Thoracic aorta endothelial cell (primary cell): ENCODE data around the gene TAF1C. TPM values are rescaled to one million over a fixed set of nuclear protein-coding genes. Genes with fewer than 3 reads are reported as not detected.

Experiments used
- total RNA-seq: library from RNA; depleted of rRNA; stranded (reverse); fragments of >200 nt; gene quantifications from 2 replicates; pipeline ENCODE4 v1.2.3, GENCODE V29; 2012

TAF1C gene
- 29.1 and 39.0 TPM in 2 replicates for total RNA-seq

GRCh38 chr16:84186685-84187437, at the start of gene TAF1C:
TSS of gene TAF1C (minus strand) at chr16:84187057. CDS start at chr16:84184988, 2,069 bp downstream.

DNA sequence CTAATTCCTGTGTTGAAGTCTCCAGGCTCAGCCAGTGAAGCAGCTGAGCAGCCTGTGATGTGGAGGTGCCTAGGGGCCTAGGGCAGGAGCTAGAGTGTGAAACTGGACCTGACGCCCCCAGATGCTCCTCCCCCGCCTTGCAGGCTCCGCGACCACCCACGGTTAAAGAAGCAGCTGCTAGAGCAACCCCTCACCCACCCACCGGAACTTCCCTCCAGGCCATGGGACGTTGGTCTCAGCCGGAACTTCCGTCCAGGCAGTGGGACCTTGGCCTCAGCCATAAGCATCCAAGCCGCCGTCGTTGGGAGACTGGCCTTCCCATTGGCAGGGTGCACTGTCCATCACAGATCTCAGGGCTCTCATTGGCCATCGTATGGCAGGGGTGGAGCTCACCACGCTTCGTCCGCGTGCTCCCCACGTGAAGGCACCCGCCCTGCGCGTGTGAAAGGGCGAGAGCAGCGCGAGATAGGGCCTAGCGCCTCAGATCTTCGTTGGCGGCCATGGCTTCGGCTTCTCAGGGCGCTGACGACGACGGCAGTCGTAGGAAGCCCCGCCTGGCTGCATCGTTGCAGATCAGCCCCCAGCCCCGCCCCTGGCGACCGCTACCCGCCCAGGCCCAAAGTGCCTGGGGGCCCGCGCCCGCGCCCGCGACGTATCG, 4.0 kb upstream of the TAF1C start, which contains the start of gene ADAD2:
TSS of gene ADAD2 (plus strand) at position 427 of the 658 bp plus-strand sequence. CDS start at position 501, 74 bp downstream.

DNA sequence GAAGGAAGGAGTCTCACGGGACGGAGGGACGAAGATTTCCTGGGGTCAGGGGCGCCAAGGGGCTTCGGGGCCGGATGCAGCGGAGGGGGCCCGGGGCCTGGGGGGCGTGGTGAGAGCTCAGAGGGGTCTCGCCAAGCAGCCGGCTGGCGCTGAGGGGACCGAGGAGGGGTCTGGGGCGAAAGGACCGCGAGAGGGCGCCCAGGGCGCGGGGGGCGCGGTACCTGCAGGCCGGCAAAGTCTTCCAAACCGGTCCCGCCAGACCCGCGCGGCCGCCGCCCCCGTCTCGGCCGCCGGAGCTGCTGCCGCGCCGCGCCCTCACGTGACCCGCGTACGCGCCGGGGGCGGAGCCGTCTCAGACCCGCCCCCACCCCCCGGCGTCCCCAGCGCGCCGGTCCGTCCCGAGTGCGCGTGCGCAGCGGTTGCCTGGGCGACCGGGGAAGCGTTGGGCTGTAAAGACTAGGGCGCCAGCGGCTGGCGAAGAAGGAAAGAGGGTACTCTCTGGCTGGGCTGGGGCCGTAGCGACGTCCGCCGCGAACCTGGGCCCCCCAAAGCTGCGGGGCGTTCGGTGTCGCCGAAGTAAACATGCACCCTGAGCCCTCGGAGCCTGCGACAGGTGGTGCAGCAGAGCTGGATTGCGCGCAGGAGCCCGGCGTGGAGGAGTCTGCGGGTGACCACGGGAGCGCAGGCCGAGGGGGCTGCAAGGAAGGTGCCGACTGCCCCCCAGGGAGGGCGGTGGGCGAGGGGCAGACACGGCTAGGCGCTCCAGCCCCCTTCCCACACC, 41.8 kb downstream of the TAF1C start, which contains the start of the genes DNAAF1 and HSDL1:
TSS of gene DNAAF1 (plus strand) at position 450 of the 781 bp plus-strand sequence. CDS start at position 583, 133 bp downstream.
TSS of gene HSDL1 (minus strand) at position 319 of the 781 bp plus-strand sequence. CDS start 13,856 bp downstream, outside the sequence.

Other genes starting within 250 kb of the TAF1C start
- 5.9 and 6.1 TPM in 2 replicates for gene OSGIN1, start 233.8 kb downstream of the TAF1C start, total RNA-seq
- gene NECAB2, start 218.8 kb downstream of the TAF1C start, total RNA-seq, result 0.07 and 0.13 TPM in 2 replicates
- not detected in 2 replicates for gene SLC38A8, start 144.3 kb downstream of the TAF1C start, total RNA-seq
- gene MBTPS1, start 70.1 kb downstream of the TAF1C start, total RNA-seq, result 131 and 136 TPM in 2 replicates
- 23.9 and 26.4 TPM in 2 replicates for gene HSDL1, start 41.9 kb downstream of the TAF1C start, total RNA-seq
- 0.14 TPM in 1 of 2 replicates, not detected in the other for gene DNAAF1, start 41.7 kb downstream of the TAF1C start, total RNA-seq
- gene ADAD2, start 4.1 kb upstream of the TAF1C start, total RNA-seq, result not detected in 2 replicates
- not detected in 2 replicates for gene KCNG4, start 53.0 kb upstream of the TAF1C start, total RNA-seq
- gene WFDC1, start 107.8 kb upstream of the TAF1C start, total RNA-seq, result not detected in 2 replicates
- gene ATP2C2, start 181.5 kb upstream of the TAF1C start, total RNA-seq, result not detected in 2 replicates